Nephron progenitor cell (in vitro differentiated cells): ENCODE measurements around the gene ZNF775.

Experiments used
- DNase-seq: peaks from one replicate; pipeline ENCODE4 v3.0.0; 2021
- H3K27ac Mint-ChIP-seq: 2 replicates; pipeline ENCODE4 v1.8.0; 2021; ENCODE audit warnings: mild to moderate bottlenecking, moderate library complexity, mixed read lengths
- H3K27me3 Mint-ChIP-seq: 2 replicates; pipeline ENCODE4 v1.8.0; 2021; ENCODE audit warnings: mild to moderate bottlenecking, low read depth, mixed read lengths; ENCODE audit not compliant: poor library complexity
- H3K36me3 Mint-ChIP-seq: 2 replicates; pipeline ENCODE4 v1.8.0; 2021; ENCODE audit warnings: low read depth, mixed read lengths
- H3K4me1 Mint-ChIP-seq: 2 replicates; pipeline ENCODE4 v1.8.0; 2021; ENCODE audit warnings: mixed read lengths
- H3K4me3 Mint-ChIP-seq: 2 replicates; pipeline ENCODE4 v1.8.0; 2021; ENCODE audit warnings: mild to moderate bottlenecking, moderate library complexity, mixed read lengths
- H3K9me3 Mint-ChIP-seq: 2 replicates; pipeline ENCODE4 v1.8.0; 2021; ENCODE audit warnings: mild to moderate bottlenecking, moderate library complexity, mixed read lengths
- CTCF ChIP-seq: fragments of 200-600 bp; sonication (generic); IDR thresholded peaks from 2 replicates; pipeline ENCODE4 v1.5.0; 2021; ENCODE audit warnings: antibody characterized with exemption

Gene ZNF775

GRCh38 chr7:150371996-150372270, 7.2 kb upstream of the ZNF775 start:
- peaks cover 31% of the 10 kb centered on the region for H3K36me3 Mint-ChIP-seq
- H3K9me3 Mint-ChIP-seq = no peaks in the 10 kb centered on the region
- no peak overlapping the region for H3K4me3 Mint-ChIP-seq
- H3K4me1 Mint-ChIP-seq = peaks cover 70% of the 10 kb centered on the region
- DNase-seq = no peak
- no peak overlapping the region for H3K27ac Mint-ChIP-seq
- TF ChIP-seq CTCF = no peak
- peaks cover 3% of the 10 kb centered on the region for H3K27me3 Mint-ChIP-seq

DNA sequence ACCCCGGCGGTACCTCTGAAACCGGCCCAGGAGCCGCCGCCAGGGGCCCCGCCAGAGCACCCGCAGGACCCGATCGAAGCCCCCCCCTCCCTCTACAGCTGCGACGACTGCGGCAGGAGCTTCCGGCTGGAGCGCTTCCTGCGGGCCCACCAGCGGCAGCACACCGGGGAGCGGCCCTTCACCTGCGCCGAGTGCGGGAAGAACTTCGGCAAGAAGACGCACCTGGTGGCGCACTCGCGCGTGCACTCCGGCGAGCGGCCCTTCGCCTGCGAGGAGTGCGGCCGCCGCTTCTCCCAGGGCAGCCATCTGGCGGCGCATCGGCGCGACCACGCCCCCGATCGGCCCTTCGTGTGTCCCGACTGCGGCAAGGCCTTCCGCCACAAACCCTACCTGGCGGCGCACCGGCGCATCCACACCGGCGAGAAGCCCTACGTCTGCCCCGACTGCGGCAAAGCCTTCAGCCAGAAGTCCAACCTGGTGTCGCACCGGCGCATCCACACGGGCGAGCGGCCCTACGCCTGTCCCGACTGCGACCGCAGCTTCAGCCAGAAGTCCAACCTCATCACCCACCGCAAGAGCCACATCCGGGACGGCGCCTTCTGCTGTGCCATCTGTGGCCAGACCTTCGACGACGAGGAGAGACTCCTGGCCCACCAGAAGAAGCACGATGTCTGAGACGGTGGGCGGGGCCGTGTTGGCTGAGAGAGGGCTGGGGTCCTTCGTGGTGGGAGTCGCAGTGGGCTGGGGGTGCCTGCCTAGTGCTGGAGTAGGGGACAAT, 6.7 kb upstream of the ZNF775 start:
- no peak for DNase-seq
- no peak overlapping the region for H3K4me3 Mint-ChIP-seq
- peak overlapping the region; percentile 81 for H3K27ac Mint-ChIP-seq
- no peak for TF ChIP-seq CTCF
- peaks cover 70% of the 10 kb centered on the region for H3K4me1 Mint-ChIP-seq
- H3K36me3 Mint-ChIP-seq = peaks cover 31% of the 10 kb centered on the region
- H3K27me3 Mint-ChIP-seq = peaks cover 3% of the 10 kb centered on the region
- H3K9me3 Mint-ChIP-seq = no peaks in the 10 kb centered on the region

DNA sequence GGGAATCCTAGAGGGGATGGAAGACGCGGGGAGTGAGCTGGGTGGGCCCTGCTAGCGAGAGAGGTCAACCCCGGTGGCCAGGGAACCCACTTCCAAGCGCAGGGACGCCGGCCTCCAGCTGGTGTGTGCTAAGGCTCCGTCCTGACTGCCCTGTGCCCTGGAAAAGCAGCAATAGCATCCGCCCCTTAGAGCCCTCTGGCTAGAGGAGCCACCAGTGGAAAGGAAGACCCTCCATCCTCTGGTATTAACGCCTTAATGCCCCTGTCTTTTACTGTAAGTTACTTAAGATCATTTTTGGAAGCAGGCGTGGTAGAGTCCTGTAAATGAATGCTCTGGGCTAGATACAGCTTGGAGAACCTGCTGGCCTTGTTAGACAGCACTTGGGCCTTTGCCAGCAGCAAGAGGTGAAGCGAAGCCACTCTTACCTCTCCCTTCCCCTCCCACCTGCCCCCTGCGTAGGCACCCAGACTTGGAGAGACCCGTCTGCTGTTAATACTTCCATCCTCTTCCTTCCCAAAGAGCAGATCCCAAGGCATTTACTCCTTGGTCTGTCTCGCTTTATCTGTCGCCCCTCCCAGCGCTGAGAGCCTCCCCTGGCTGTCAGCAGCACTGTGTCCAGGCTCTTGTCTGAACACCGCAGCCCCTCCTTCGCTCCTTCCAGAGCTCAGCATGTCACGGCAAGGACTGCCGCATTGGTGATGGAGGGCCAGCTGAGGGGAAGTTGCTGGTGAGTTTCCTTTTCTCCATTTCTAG, 5.9 kb upstream of the ZNF775 start:
- Mint-ChIP-seq H3K9me3 (no peaks in the 10 kb centered on the region), H3K27me3 (peaks cover 3% of the 10 kb centered on the region), H3K36me3 (peaks cover 31% of the 10 kb centered on the region), H3K4me1 (peaks cover 71% of the 10 kb centered on the region), H3K27ac (peak overlapping the region; percentile 92), H3K4me3 (no peak overlapping the region)
- DNase-seq = no peak
- no peak for TF ChIP-seq CTCF

- DNase-seq = no peak
- peaks cover 3% of the 10 kb centered on the region for H3K27me3 Mint-ChIP-seq
- peaks cover 71% of the 10 kb centered on the region for H3K4me1 Mint-ChIP-seq
- H3K36me3 Mint-ChIP-seq = peaks cover 31% of the 10 kb centered on the region
- no peak for TF ChIP-seq CTCF
- H3K4me3 Mint-ChIP-seq = peak overlapping the region; percentile 7
- H3K9me3 Mint-ChIP-seq = no peaks in the 10 kb centered on the region
- H3K27ac Mint-ChIP-seq = peak overlapping the region; percentile 92
Measured at GRCh38 chr7:150374026-150374425, 5.1 kb upstream of the ZNF775 start.

DNA sequence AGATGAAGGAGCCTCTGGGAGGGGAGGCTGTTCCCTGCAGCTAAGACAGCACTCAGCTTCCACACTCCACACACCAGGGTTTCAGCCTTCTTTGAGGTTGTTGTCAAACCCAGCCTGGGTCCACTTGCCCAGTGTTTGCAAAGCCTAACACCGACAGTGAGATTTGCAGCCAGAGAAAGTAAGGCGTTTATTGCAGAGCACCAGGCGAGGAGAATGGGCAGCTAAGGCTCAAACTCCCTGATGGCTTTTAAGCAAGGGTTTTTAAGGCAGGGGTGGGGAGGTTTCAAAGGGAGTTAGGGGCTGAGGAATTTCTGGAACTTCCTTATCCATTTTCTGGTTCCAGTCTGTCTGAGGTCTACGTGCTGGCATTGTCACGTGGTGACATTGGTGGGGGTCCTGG, 4.7 kb upstream of the ZNF775 start:
- H3K27me3 Mint-ChIP-seq = peaks cover 3% of the 10 kb centered on the region
- no peak for TF ChIP-seq CTCF
- H3K9me3 Mint-ChIP-seq = no peaks in the 10 kb centered on the region
- H3K36me3 Mint-ChIP-seq = peaks cover 31% of the 10 kb centered on the region
- DNase-seq = no peak
- peak overlapping the region; percentile 7 for H3K4me3 Mint-ChIP-seq
- H3K4me1 Mint-ChIP-seq = peaks cover 67% of the 10 kb centered on the region
- peak overlapping the region; percentile 92 for H3K27ac Mint-ChIP-seq
